IPS-18a (cell line): ENCODE measurements around the gene MYLIP.

Experiments used
- H3K27ac ChIP-seq: one replicate; pipeline ENCODE4 v1.5.1; 2013; ENCODE audit warnings: low read length
- H3K27me3 ChIP-seq: one replicate; pipeline ENCODE4 v1.6.1; 2013; ENCODE audit warnings: mild to moderate bottlenecking, low read length; ENCODE audit not compliant: control insufficient read depth, insufficient read depth
- H3K36me3 ChIP-seq: one replicate; pipeline ENCODE4 v1.6.1; 2013; ENCODE audit warnings: low read depth, low read length; ENCODE audit not compliant: control insufficient read depth
- H3K4me1 ChIP-seq: one replicate; pipeline ENCODE4 v1.6.1; 2013; ENCODE audit warnings: low read depth, low read length; ENCODE audit not compliant: control insufficient read depth
- H3K4me3 ChIP-seq: one replicate; pipeline ENCODE4 v1.5.1; 2013; ENCODE audit warnings: low read length
- H3K9ac ChIP-seq: one replicate; pipeline ENCODE4 v1.6.1; 2013; ENCODE audit warnings: mild to moderate bottlenecking, low read length, moderate library complexity
- H3K9me3 ChIP-seq: one replicate; pipeline ENCODE4 v1.6.1; 2013; ENCODE audit warnings: low read depth, low read length; ENCODE audit not compliant: control insufficient read depth

The MYLIP gene

DNA sequence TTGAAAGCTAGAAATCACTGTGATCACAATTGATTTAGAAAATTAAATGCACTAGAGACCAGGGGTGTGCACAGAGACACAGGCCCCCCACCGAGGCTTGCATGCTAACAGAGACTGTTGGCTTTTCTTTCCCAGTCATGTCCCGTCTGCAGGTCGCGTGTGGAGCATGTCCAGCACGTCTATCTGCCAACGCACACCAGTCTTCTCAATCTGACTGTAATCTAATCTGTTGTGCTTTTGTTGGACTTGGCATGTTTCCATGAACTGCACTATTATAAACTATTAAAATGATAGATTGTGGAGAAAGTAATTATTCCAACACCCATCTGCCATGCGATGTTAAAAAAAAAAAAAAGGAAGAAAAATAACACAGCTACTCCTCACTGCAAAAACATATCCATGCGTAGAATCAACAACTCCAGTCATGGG is 17.7 kb downstream of the MYLIP start:
- Histone ChIP-seq H3K27ac (no peak overlapping the region), H3K9ac (no peak overlapping the region), H3K9me3 (no peaks in the 10 kb centered on the region), H3K4me1 (no peaks in the 10 kb centered on the region), H3K36me3 (peaks cover 74% of the 10 kb centered on the region), H3K27me3 (no peaks in the 10 kb centered on the region), H3K4me3 (no peak overlapping the region)

DNA sequence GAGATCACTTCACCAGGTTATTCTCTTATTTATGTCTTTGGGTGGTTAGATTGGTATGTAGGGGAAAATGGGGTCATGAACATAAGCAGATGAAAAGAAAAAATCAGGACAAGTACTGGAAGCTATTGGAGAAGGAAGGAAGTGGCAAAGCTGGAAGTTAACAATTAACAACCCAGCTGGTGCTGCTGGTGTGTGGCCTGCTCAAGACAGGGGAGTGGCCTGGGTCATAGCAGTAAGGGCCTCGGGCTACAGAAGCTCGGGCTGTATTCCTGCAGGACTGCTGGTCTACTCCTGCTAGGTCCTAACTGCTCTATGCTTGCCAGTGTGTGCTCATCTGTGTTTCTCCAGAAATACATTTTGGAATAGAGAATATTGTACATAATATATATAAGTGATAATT is 19.6 kb downstream of the MYLIP start:
- no peaks in the 10 kb centered on the region for H3K27me3 ChIP-seq
- H3K9ac ChIP-seq = no peak overlapping the region
- no peak overlapping the region for H3K4me3 ChIP-seq
- no peaks in the 10 kb centered on the region for H3K4me1 ChIP-seq
- H3K9me3 ChIP-seq = no peaks in the 10 kb centered on the region
- no peak overlapping the region for H3K27ac ChIP-seq
- peaks cover 63% of the 10 kb centered on the region for H3K36me3 ChIP-seq

DNA sequence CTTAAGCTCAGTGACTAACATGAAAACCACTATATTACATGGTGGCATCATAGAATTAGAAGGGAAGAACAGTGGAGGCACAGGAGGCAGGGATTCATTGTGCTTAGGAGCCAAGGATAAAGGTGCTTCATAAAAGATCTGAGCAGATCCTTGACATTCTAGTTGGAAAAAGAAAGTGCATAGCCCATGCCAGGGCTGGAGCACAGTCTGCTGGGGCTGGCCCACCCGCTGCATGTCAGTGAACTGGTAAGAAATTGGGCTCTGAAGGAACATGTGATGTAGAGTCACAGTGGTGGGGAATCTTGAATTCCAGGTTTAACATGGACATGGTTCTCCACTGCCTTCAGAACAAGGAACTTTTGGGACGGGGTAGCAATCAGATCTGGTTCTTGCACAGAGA is 20.4 kb downstream of the MYLIP start:
- no peak overlapping the region for H3K4me3 ChIP-seq
- H3K27ac ChIP-seq = no peak overlapping the region
- H3K4me1 ChIP-seq = no peaks in the 10 kb centered on the region
- H3K9ac ChIP-seq = no peak overlapping the region
- H3K9me3 ChIP-seq = no peaks in the 10 kb centered on the region
- peaks cover 56% of the 10 kb centered on the region for H3K36me3 ChIP-seq
- no peaks in the 10 kb centered on the region for H3K27me3 ChIP-seq

DNA sequence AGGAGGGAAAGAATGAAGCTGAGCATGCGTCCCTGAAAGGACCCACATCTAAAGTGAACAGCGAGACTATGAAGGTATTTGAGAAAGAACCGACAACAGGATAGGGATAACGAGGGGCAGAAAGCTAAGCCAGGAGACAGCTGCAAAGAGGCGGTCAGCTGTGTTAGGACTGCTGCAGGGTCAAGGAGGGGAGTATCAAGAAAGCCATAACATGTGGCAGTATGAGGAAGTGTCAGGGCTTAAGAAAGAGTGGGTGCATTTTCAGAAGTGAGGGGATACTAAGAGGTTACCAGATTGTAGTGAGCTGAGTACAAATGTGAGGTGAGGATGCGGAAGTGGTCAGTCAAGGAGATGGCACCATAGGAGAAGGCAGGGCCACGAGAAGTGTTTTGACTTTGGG is 21.2 kb downstream of the MYLIP start:
- Histone ChIP-seq H3K9ac (no peak overlapping the region), H3K27ac (no peak overlapping the region), H3K4me3 (no peak overlapping the region), H3K36me3 (peaks cover 51% of the 10 kb centered on the region), H3K9me3 (no peaks in the 10 kb centered on the region), H3K27me3 (no peaks in the 10 kb centered on the region), H3K4me1 (no peaks in the 10 kb centered on the region)

DNA sequence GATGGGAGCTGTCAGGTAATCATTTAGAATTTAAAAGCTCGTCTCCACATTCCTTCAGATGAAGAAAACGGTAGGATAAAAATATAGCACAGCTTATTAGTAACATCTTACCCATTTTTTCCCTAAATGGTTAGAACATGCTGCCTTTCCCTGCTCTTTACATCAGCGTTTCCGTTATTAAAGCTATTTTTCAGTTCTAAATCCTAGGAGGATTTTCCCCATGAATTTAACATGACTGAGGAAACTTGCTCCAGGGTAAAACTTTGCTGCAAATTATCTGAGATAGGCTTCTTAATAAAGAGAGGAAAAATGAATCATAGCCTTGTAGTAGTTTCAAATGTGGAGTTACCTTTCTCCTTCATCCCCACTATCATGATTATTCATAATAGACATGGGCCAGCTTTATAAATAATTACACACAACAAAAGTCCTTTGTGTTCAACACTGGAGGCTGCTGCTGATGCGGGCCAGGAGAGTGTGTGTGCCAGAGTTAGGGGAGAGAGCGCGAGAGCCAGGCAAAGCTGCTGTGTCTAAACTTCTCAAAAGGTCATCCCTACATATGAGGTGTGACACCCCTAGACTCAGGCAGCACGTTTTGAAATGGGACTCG is 24.4 kb downstream of the MYLIP start:
- Histone ChIP-seq H3K9ac (no peak overlapping the region), H3K27me3 (no peaks in the 10 kb centered on the region), H3K9me3 (no peaks in the 10 kb centered on the region), H3K27ac (no peak overlapping the region), H3K4me3 (no peak overlapping the region), H3K36me3 (peaks cover 22% of the 10 kb centered on the region), H3K4me1 (no peaks in the 10 kb centered on the region)

DNA sequence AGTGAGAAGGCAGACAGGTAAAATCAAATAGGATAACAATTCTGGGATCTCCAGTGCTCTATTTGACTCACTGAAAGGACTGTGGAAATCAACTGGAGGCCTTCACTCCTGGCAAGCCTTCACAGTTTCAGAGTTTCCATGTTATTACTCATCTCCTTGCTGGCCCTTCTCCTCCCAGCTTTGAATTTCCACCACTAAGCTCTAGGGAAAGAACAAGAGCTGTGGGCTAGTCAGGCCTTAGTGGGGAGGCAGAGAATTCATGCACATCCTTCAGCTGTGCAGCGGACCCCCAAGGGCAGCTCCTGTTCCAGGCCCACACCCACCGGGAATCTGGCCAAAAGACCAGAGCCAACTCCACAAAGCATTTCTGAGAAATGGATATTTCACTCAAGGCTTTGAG is 26.0 kb downstream of the MYLIP start:
- Histone ChIP-seq H3K9me3 (no peaks in the 10 kb centered on the region), H3K36me3 (peaks cover 15% of the 10 kb centered on the region), H3K4me3 (no peak overlapping the region), H3K27me3 (no peaks in the 10 kb centered on the region), H3K9ac (no peak overlapping the region), H3K27ac (no peak overlapping the region), H3K4me1 (no peaks in the 10 kb centered on the region)

DNA sequence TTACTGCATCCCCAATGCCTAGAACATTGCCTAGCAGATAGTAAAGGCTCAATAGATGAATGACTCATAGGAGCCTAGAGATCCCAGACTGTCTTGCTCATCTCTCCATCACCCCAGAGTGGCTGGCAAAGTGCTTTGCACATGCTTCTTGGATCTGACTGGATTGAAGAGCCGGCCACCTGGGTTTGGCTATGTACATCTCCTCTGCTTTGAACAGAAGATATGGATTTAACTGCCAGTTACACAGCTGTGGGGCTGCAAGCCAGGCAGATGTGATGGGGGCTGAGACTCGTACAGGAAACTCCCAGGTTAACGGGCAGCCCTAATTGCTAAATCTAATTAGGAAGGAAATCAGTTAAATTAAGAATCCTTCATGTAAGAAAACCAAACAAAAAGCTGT is 28.6 kb downstream of the MYLIP start:
- Histone ChIP-seq H3K4me1 (no peaks in the 10 kb centered on the region), H3K36me3 (peaks cover 4% of the 10 kb centered on the region), H3K4me3 (no peak overlapping the region), H3K27ac (no peak overlapping the region), H3K27me3 (no peaks in the 10 kb centered on the region), H3K9me3 (no peaks in the 10 kb centered on the region), H3K9ac (no peak overlapping the region)

DNA sequence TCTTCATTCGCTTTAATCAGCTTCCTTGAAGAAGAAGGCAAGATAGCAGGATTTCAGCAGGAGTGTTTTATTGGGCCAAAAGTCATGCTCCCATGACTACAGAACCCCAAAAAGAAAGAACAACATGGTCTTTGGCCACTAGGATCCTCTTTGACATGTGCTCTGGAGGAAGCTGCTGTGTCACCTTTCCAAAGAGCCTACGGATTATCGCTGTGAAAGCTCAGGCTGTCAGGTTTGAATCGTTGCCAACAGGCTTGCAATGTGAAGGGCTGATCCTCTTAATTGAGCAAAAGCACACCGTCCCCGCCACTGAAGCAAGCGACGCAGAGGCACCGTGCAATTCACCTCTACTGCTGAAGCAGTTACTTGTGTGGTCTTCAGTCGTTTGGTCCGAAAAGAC is 29.0 kb downstream of the MYLIP start:
- no peaks in the 10 kb centered on the region for H3K27me3 ChIP-seq
- no peaks in the 10 kb centered on the region for H3K4me1 ChIP-seq
- H3K27ac ChIP-seq = no peak overlapping the region
- peaks cover 3% of the 10 kb centered on the region for H3K36me3 ChIP-seq
- no peaks in the 10 kb centered on the region for H3K9me3 ChIP-seq
- no peak overlapping the region for H3K9ac ChIP-seq
- no peak overlapping the region for H3K4me3 ChIP-seq

DNA sequence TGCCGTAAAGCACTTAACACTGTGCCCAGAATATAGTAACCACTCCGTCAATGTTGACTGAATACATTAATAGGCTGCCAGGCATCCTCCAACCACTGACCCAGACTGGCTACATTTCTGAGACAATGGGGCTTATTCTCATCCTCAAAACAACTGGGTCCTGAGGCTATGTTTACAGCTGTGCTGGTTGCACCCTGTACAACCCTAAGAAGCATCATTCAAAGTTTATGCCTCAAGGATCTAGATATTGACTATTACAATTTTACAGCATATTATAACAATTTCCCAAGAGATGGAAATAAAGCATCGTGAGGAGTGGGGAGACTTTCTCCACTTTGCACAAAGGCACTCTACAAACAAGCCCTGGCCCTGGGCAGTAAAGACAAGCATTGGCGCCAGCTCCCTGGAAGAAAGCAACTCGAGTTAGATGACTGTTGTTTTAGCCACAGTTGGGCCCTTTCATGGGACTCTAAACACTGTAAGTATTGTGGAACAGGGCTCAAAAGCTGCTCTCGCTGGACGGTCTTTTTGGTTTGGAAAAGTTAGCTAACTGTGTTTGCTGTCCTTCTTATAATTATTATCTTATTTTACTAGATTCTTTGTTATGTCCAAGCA is 30.2 kb downstream of the MYLIP start:
- Histone ChIP-seq H3K9ac (no peak overlapping the region), H3K4me3 (no peak overlapping the region), H3K36me3 (peaks cover 3% of the 10 kb centered on the region), H3K4me1 (no peaks in the 10 kb centered on the region), H3K27ac (no peak overlapping the region), H3K9me3 (no peaks in the 10 kb centered on the region), H3K27me3 (no peaks in the 10 kb centered on the region)

DNA sequence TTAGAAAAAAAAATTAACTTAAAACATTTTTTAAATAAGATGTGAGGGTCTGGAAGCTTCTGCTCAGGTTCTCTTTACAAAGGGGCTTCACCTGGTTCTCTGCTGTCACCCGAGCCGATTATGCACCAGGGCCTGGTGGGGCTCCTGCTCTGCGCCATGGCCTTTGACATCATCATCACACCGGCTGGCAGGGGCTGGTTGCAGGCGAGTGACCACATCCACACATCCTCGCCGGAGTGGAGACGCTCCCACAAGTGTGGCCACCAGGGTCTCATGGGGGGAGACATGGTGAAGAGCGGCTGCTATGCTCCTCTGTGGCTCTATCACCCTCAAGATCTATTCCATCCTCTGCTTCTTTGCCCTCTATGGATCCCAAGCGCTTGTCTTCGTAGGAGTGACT is 31.9 kb downstream of the MYLIP start:
- H3K9ac ChIP-seq = no peak overlapping the region
- H3K36me3 ChIP-seq = no peaks in the 10 kb centered on the region
- H3K27me3 ChIP-seq = no peaks in the 10 kb centered on the region
- H3K9me3 ChIP-seq = no peaks in the 10 kb centered on the region
- H3K4me1 ChIP-seq = no peaks in the 10 kb centered on the region
- H3K27ac ChIP-seq = no peak overlapping the region
- no peak overlapping the region for H3K4me3 ChIP-seq

DNA sequence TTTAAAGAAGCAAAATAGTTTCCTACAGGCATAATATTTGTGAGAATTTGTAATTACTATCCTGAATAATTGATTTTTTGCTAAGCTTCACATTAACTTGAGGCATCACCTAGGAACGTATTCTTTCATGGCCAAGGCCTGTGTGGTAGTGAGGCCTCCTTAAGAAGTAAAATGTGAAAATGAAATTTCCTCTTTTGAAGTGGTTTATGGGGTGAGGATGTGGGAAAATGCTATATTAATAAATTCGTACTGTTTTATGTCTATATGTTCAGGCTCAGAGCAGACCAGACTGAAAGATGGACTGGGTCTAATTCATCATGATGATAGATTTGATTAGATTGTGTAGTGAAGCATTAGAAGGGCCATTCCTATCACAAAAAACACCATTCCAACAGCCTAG is 33.1 kb downstream of the MYLIP start:
- Histone ChIP-seq H3K4me3 (no peak overlapping the region), H3K9ac (no peak overlapping the region), H3K9me3 (no peaks in the 10 kb centered on the region), H3K4me1 (peaks cover under 1% of the 10 kb centered on the region), H3K27me3 (no peaks in the 10 kb centered on the region), H3K36me3 (no peaks in the 10 kb centered on the region), H3K27ac (no peak overlapping the region)

DNA sequence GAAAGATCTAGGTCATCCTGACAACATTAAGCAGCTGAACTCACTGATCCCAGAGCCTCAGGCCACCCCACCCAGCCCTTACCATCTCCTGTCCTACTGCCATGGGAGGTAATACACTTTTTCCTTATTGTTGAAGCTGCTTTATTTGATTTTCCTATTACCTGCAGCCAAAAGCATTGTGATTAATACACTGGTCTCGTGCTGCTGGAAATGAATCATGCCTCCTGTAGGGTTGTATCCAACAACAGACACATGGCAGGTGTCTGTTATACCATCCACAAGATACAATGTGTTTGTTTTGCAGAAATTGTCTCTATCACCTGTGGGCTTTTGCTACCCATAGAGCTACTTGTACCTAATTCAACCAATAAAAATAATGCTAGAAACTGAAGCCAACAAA is 34.2 kb downstream of the MYLIP start:
- peaks cover 3% of the 10 kb centered on the region for H3K4me1 ChIP-seq
- no peak overlapping the region for H3K27ac ChIP-seq
- H3K36me3 ChIP-seq = no peaks in the 10 kb centered on the region
- no peak overlapping the region for H3K9ac ChIP-seq
- H3K4me3 ChIP-seq = no peak overlapping the region
- no peaks in the 10 kb centered on the region for H3K27me3 ChIP-seq
- no peaks in the 10 kb centered on the region for H3K9me3 ChIP-seq
